A673 (cell line): ENCODE data around the gene CBY2. TPM values are rescaled to one million over a fixed set of nuclear protein-coding genes. Genes with fewer than 3 reads are reported as not detected.

Experiments used
- BruUV-seq: library from RNA; stranded (reverse); fragments of 400-500 nt; replicated peaks from 2 replicates; lab custom pipeline; 2021; lab: Mats Ljungman, UMichigan
- CTCF ChIA-PET: fragments of 300-600 bp; sonication (Branson Sonifier 250); formaldehyde crosslinking; loops from one replicate; lab custom pipeline; 2022; ENCODE audit warnings: antibody characterized with exemption; lab: Charles Lee
- POLR2A ChIA-PET: fragments of 300-600 bp; sonication (Branson Sonifier 250); formaldehyde crosslinking; loops from one replicate; lab custom pipeline; 2022; ENCODE audit warnings: antibody characterized with exemption; ENCODE audit not compliant: low non-redundant PET; lab: Charles Lee
- DNase-seq: peaks from one replicate; pipeline ENCODE4 v3.0.0-alpha.2; 2015; ENCODE audit warnings: low spot score
- H3K27ac ChIP-seq: fragments of 200-600 bp; sonication (generic); 2 replicates; pipeline ENCODE4 v1.5.1; 2016; ENCODE audit warnings: mixed run types, low read depth, mild to moderate bottlenecking, mixed read lengths, antibody characterized with exemption, low read length; ENCODE audit not compliant: poor library complexity, severe bottlenecking
- H3K27me3 ChIP-seq: fragments of 200-600 bp; sonication (generic); replicated peaks from 2 replicates; pipeline ENCODE4 v1.6.1; 2017; ENCODE audit warnings: mixed run types, low read depth, mild to moderate bottlenecking, mixed read lengths, antibody characterized with exemption, low read length; ENCODE audit not compliant: insufficient read depth, poor library complexity
- H3K36me3 ChIP-seq: fragments of 200-600 bp; sonication (generic); 2 replicates; pipeline ENCODE4 v1.6.1; 2016; ENCODE audit warnings: mixed run types, mild to moderate bottlenecking, mixed read lengths, antibody characterized with exemption, low read length; ENCODE audit not compliant: insufficient read depth, poor library complexity, severe bottlenecking
- H3K4me1 ChIP-seq: fragments of 200-600 bp; sonication (generic); 2 replicates; pipeline ENCODE4 v1.6.1; 2017; ENCODE audit warnings: mixed run types, mild to moderate bottlenecking, mixed read lengths, antibody characterized with exemption, low read length; ENCODE audit not compliant: insufficient read depth, poor library complexity, severe bottlenecking
- H3K4me3 ChIP-seq: fragments of 200-600 bp; sonication (generic); 2 replicates; pipeline ENCODE4 v1.5.1; 2016; ENCODE audit warnings: low read depth, mixed run types, mild to moderate bottlenecking, mixed read lengths, low read length; ENCODE audit not compliant: poor library complexity, severe bottlenecking
- H3K9me3 ChIP-seq: fragments of 200-600 bp; sonication (generic); 2 replicates; pipeline ENCODE4 v1.6.1; 2016; ENCODE audit warnings: mixed run types, low read depth, mild to moderate bottlenecking, mixed read lengths, antibody characterized with exemption, low read length; ENCODE audit not compliant: poor library complexity, severe bottlenecking
- CTCF ChIP-seq: fragments of 300-800, 200-600 bp; sonication (generic); conservative IDR thresholded peaks from 2 replicates; pipeline ENCODE4 v1.5.1; 2017; ENCODE audit warnings: low read depth, mild to moderate bottlenecking, antibody characterized with exemption, low read length, moderate library complexity, mixed read lengths
- EZH2 ChIP-seq: fragments of 200-600 bp; sonication (generic); IDR thresholded peaks from 2 replicates; pipeline ENCODE4 v1.6.1; 2017; ENCODE audit warnings: borderline replicate concordance, low read depth, mild to moderate bottlenecking, mixed read lengths, antibody characterized with exemption, low read length; ENCODE audit not compliant: poor library complexity, severe bottlenecking
- intact Hi-C: fragments of 100-400 bp; cut with micrococcal nuclease; formaldehyde crosslinking; loops from one replicate; pipeline ENCODE4 v1.10.0; 2022; ENCODE audit not compliant: unreplicated experiment
- total RNA-seq: library from RNA; stranded (reverse); gene quantifications from 2 replicates; pipeline ENCODE4 v1.2.3, GENCODE V29; 2021

Gene CBY2
- total RNA-seq, 1 experiment from 2014 or later, result not detected

GRCh38 chr13:45718063-45718462 lies 15.9 kb downstream of the CBY2 start:
- ChIA-PET POLR2A (interaction anchor here (1.2 kb wide), 1 partner anchor 14 kb away, joined by 3 read pairs; no protein-coding TSS in a partner anchor), CTCF (no interaction called here)
- TF ChIP-seq CTCF (peak; percentile 75), EZH2 (no peak)
- BruUV-seq, result no TSS peak
- Histone ChIP-seq H3K36me3 (no peaks in the 10 kb centered on the region), H3K27ac (no peak overlapping the region), H3K9me3 (no peaks in the 10 kb centered on the region), H3K4me3 (no peak overlapping the region), H3K27me3 (no peaks in the 10 kb centered on the region), H3K4me1 (peaks cover 14% of the 10 kb centered on the region)
- intact Hi-C loops, result loop anchor here (5.0 kb wide), 1 partner anchor 206 kb away; no protein-coding TSS in a partner anchor
- DNase-seq, result peak; percentile 60

- CTCF ChIA-PET, result interaction anchor here (0.5 kb wide), 1 partner anchor 570 kb away, joined by 3 read pairs; no protein-coding TSS in a partner anchor
- no peak overlapping the region for H3K4me3 ChIP-seq
- H3K36me3 ChIP-seq, result no peaks in the 10 kb centered on the region
- no TSS peak for BruUV-seq
- POLR2A ChIA-PET, result no interaction called here
- H3K9me3 ChIP-seq, result no peaks in the 10 kb centered on the region
- H3K4me1 ChIP-seq, result peaks cover 17% of the 10 kb centered on the region
- no peak for DNase-seq
- no peak for TF ChIP-seq EZH2
- intact Hi-C loops, result loop anchor here (5.0 kb wide), 1 partner anchor 207 kb away; no protein-coding TSS in a partner anchor
- no peaks in the 10 kb centered on the region for H3K27me3 ChIP-seq
- H3K27ac ChIP-seq, result no peak overlapping the region
Measured at GRCh38 chr13:45718992-45719391, 16.9 kb downstream of the CBY2 start.

- H3K36me3 ChIP-seq, result no peaks in the 10 kb centered on the region
- ChIA-PET POLR2A (no interaction called here), CTCF (no interaction called here)
- no peaks in the 10 kb centered on the region for H3K27me3 ChIP-seq
- no peak for TF ChIP-seq EZH2
- no peak for TF ChIP-seq CTCF
- no TSS peak for BruUV-seq
- no peak overlapping the region for H3K27ac ChIP-seq
- H3K9me3 ChIP-seq, result no peaks in the 10 kb centered on the region
- H3K4me1 ChIP-seq, result peaks cover 14% of the 10 kb centered on the region
- DNase-seq, result no peak
- no peak overlapping the region for H3K4me3 ChIP-seq
- intact Hi-C loops, result no loop called here
Measured at GRCh38 chr13:45721203-45721731, 19.1 kb downstream of the CBY2 start.

- DNase-seq, result no peak
- CTCF ChIA-PET, result no interaction called here
- BruUV-seq, result no TSS peak
- no peak overlapping the region for H3K4me3 ChIP-seq
- H3K4me1 ChIP-seq, result peaks cover 4% of the 10 kb centered on the region
- H3K27me3 ChIP-seq, result no peaks in the 10 kb centered on the region
- no peaks in the 10 kb centered on the region for H3K9me3 ChIP-seq
- POLR2A ChIA-PET, result no interaction called here
- TF ChIP-seq CTCF (no peak), EZH2 (no peak)
- intact Hi-C loops, result no loop called here
- no peak overlapping the region for H3K27ac ChIP-seq
- H3K36me3 ChIP-seq, result no peaks in the 10 kb centered on the region
Measured at GRCh38 chr13:45723798-45724197, 21.7 kb downstream of the CBY2 start.
